IMR-90 (cell line): ENCODE measurements around the gene SEMA3E. TPM values are rescaled to one million over a fixed set of nuclear protein-coding genes. Genes with fewer than 3 reads are reported as not detected.

Source experiments
- ATAC-seq: fragments of 200-7000 bp; cut with Tn5 transposase; 2 replicates; pipeline ENCODE4 v1.9.1; 2020; ENCODE audit warnings: low read depth, mild to moderate bottlenecking, moderate library complexity
- BruUV-seq: library from RNA; stranded (reverse); fragments of 400-500 nt; replicated peaks from 2 replicates; lab custom pipeline; 2021; lab: Mats Ljungman, UMichigan
- CTCF ChIA-PET: fragments of 300-600 bp; formaldehyde crosslinking; extraction: SDS; loops from one replicate; lab custom pipeline; 2021; ENCODE audit warnings: antibody characterized with exemption; lab: Yijun Ruan, JAX
- POLR2A ChIA-PET: fragments of 300-600 bp; sonication (Branson Sonifier 250); formaldehyde crosslinking; loops from one replicate; lab custom pipeline; 2022; ENCODE audit warnings: antibody characterized with exemption; ENCODE audit not compliant: unreplicated experiment; lab: Charles Lee
- DNase-seq: peaks from one replicate; pipeline ENCODE4 v3.0.0; 2013
- H2AFZ ChIP-seq: replicated peaks from 2 replicates; pipeline ENCODE3; 2013; ENCODE audit warnings: low read length, mild to moderate bottlenecking; ENCODE audit not compliant: poor library complexity
- H2AK5ac ChIP-seq: 2 replicates; pipeline ENCODE4 v1.6.1; 2013; ENCODE audit warnings: low read depth, low read length, inconsistent platforms
- H2AK9ac ChIP-seq: replicated peaks from 2 replicates; pipeline ENCODE3; 2013; ENCODE audit warnings: mild to moderate bottlenecking, low read depth, low read length, moderate library complexity; ENCODE audit not compliant: poor library complexity
- H2BK120ac ChIP-seq: 2 replicates; pipeline ENCODE4 v1.6.1; 2013; ENCODE audit warnings: low read depth, low read length, inconsistent platforms
- H2BK15ac ChIP-seq: 3 replicates; pipeline ENCODE4 v1.6.1; 2013; ENCODE audit warnings: low read depth, low read length, inconsistent platforms
- H2BK20ac ChIP-seq: 2 replicates; pipeline ENCODE4 v1.6.1; 2013; ENCODE audit warnings: low read depth, mild to moderate bottlenecking, inconsistent platforms, low read length, moderate library complexity
- H2BK5ac ChIP-seq: 2 replicates; pipeline ENCODE4 v1.6.1; 2013; ENCODE audit warnings: mild to moderate bottlenecking, low read depth, low read length, inconsistent platforms; ENCODE audit not compliant: poor library complexity, severe bottlenecking
- H3K14ac ChIP-seq: replicated peaks from 2 replicates; pipeline ENCODE4 v1.6.1; 2013; ENCODE audit warnings: low read depth, low read length, inconsistent platforms
- H3K18ac ChIP-seq: 2 replicates; pipeline ENCODE4 v1.6.1; 2013; ENCODE audit warnings: low read depth, low read length, control low read depth
- H3K23ac ChIP-seq: 2 replicates; pipeline ENCODE4 v1.6.1; 2013; ENCODE audit warnings: low read depth, low read length, inconsistent platforms
- H3K27ac ChIP-seq: 2 replicates; pipeline ENCODE4 v1.5.1; 2013; ENCODE audit warnings: mild to moderate bottlenecking, control low read depth, low read length; ENCODE audit not compliant: insufficient read depth
- H3K27me3 ChIP-seq: 2 replicates; pipeline ENCODE4 v1.6.1; 2013; ENCODE audit warnings: low read length; ENCODE audit not compliant: control insufficient read depth, insufficient read depth
- H3K36me3 ChIP-seq: 2 replicates; pipeline ENCODE4 v1.6.1; 2013; ENCODE audit warnings: low read length, mixed read lengths; ENCODE audit not compliant: control insufficient read depth, insufficient read depth
- H3K4ac ChIP-seq: 2 replicates; pipeline ENCODE4 v1.6.1; 2013; ENCODE audit warnings: low read depth, low read length, inconsistent platforms
- H3K4me1 ChIP-seq: 2 replicates; pipeline ENCODE4 v1.6.1; 2013; ENCODE audit warnings: low read length, mixed read lengths; ENCODE audit not compliant: control insufficient read depth, insufficient read depth
- H3K4me2 ChIP-seq: 2 replicates; pipeline ENCODE4 v1.6.1; 2013; ENCODE audit warnings: low read depth, mild to moderate bottlenecking, control low read depth, low read length, moderate library complexity
- H3K4me3 ChIP-seq: 2 replicates; pipeline ENCODE4 v1.5.1; 2013; ENCODE audit warnings: low read depth, mild to moderate bottlenecking, control low read depth, low read length, moderate library complexity; ENCODE audit not compliant: insufficient read depth
- H3K56ac ChIP-seq: 2 replicates; pipeline ENCODE4 v1.6.1; 2013; ENCODE audit warnings: low read length, inconsistent platforms; ENCODE audit not compliant: insufficient read depth; ENCODE audit errors: extremely low read depth
- H3K79me1 ChIP-seq, 2 experiments: 2 replicates each; pipeline ENCODE4 v1.6.1; 2013; ENCODE audit warnings: low read length in 2 of 2, inconsistent platforms in 1 of 2, low read depth in 1 of 2
- H3K9ac ChIP-seq: 2 replicates; pipeline ENCODE4 v1.6.1; 2013; ENCODE audit warnings: low read depth, low read length, control low read depth
- H3K9me1 ChIP-seq: 2 replicates; pipeline ENCODE4 v1.6.1; 2013; ENCODE audit warnings: low read length, inconsistent platforms; ENCODE audit not compliant: insufficient read depth
- H3K9me3 ChIP-seq: 2 replicates; pipeline ENCODE4 v1.6.1; 2013; ENCODE audit warnings: low read length; ENCODE audit not compliant: control insufficient read depth, insufficient read depth
- H4K20me1 ChIP-seq: 2 replicates; pipeline ENCODE4 v1.6.1; 2013; ENCODE audit warnings: low read length, inconsistent platforms; ENCODE audit not compliant: insufficient read depth
- H4K5ac ChIP-seq: 2 replicates; pipeline ENCODE4 v1.6.1; 2013; ENCODE audit warnings: mild to moderate bottlenecking, low read depth, low read length, control low read depth
- H4K8ac ChIP-seq, 2 experiments: 2 replicates each; pipeline ENCODE4 v1.6.1; 2013; ENCODE audit warnings: low read depth in 2 of 2, low read length in 2 of 2, control low read depth in 1 of 2, inconsistent platforms in 1 of 2
- H4K91ac ChIP-seq: 2 replicates; pipeline ENCODE4 v1.6.1; 2013; ENCODE audit warnings: low read depth, low read length, inconsistent platforms; ENCODE audit not compliant: insufficient read depth
- FOS ChIP-seq: fragments of 150-350 bp; IDR thresholded peaks from 2 replicates; pipeline ENCODE4 v1.6.1; 2016; ENCODE audit warnings: low read depth, low read length
- RAD21 ChIP-seq: IDR thresholded peaks from 2 replicates; pipeline ENCODE4 v1.6.1; 2012; ENCODE audit warnings: low read length, improper control_type of control experiment
- SMC3 ChIP-seq: fragments of 150-350 bp; IDR thresholded peaks from 2 replicates; pipeline ENCODE4 v1.6.1; 2016; ENCODE audit warnings: low read depth, mild to moderate bottlenecking, antibody characterized with exemption, low read length, moderate library complexity
- WGBS, 2 experiments: methylation state at CpG; one replicate each; pipeline versions ENCODE4 v1.1.5 to v1.1.7; 2013; ENCODE audit warnings: missing lambda C conversion rate in 2 of 2; ENCODE audit not compliant: insufficient read length in 1 of 2; ENCODE audit errors: extremely low coverage in 2 of 2; 5-methylcytosine and 5-hydroxymethylcytosine counted together
- dilution Hi-C: fragments of 300-500 bp; cut with HindIII; formaldehyde crosslinking; loops from one replicate; pipeline ENCODE4 v1.14.3; 2018; ENCODE audit warnings: low sequenced_read_pairs; ENCODE audit not compliant: unreplicated experiment
- in situ Hi-C: fragments of 300-500 bp; cut with MboI; formaldehyde crosslinking; loops from 3 replicates; pipeline ENCODE4 v1.14.3; 2019; ENCODE audit warnings: low sequenced_read_pairs, inconsistent platforms, mixed read lengths
- intact Hi-C: fragments of 100-400 bp; cut with micrococcal nuclease; formaldehyde crosslinking; loops from 2 replicates; pipeline ENCODE4 v1.10.0; 2022
- polyA plus RNA-seq, 3 experiments: library from polyadenylated mRNA; depleted of rRNA; stranded (reverse); fragments of >200 nt; gene quantifications; 2 replicates each; pipeline ENCODE4 v1.2.3, GENCODE V29; 2012; ENCODE audit warnings: low replicate concordance in 1 of 3
- total RNA-seq: library from RNA; depleted of rRNA; stranded (reverse); fragments of >200 nt; gene quantifications from 2 replicates; pipeline ENCODE4 v1.2.3, GENCODE V29; 2012

The SEMA3E gene
- total and polyA plus RNA-seq, 2 of the 4 experiments (the other 2 are of a cell fraction) = 0.31 to 0.72 TPM

GRCh38 chr7:83640240-83640639 is 8.7 kb downstream of the SEMA3E start:
- Histone ChIP-seq H3K4me3 (no peak overlapping the region), H2AK9ac (no peak overlapping the region), H2AFZ (no peak overlapping the region), H3K9ac (no peak overlapping the region), H4K20me1 (no peaks in the 10 kb centered on the region), H4K8ac (no peak overlapping the region), H3K18ac (no peak overlapping the region), H3K79me1 (no peaks in the 10 kb centered on the region), H3K27me3 (no peaks in the 10 kb centered on the region), H4K91ac (no peak overlapping the region), H3K23ac (no peak overlapping the region), H3K4me2 (no peak overlapping the region), H3K56ac (no peak overlapping the region), H3K27ac (no peak overlapping the region), H2AK5ac (no peak overlapping the region), H2BK20ac (no peak overlapping the region), H2BK5ac (no peak overlapping the region), H3K4ac (no peak overlapping the region), H3K4me1 (no peaks in the 10 kb centered on the region), H2BK120ac (no peak overlapping the region), H3K9me1 (no peaks in the 10 kb centered on the region), H3K36me3 (no peaks in the 10 kb centered on the region), H3K14ac (no peak overlapping the region), H2BK15ac (no peak overlapping the region), H3K9me3 (no peaks in the 10 kb centered on the region), H4K5ac (no peak overlapping the region)
- no CpG with 5 or more reads among the region's 1 CpG for WGBS, 2 experiments
- in situ Hi-C loops = no loop called here
- BruUV-seq = no TSS peak
- TF ChIP-seq RAD21 = no peak
- TF ChIP-seq FOS = no peak
- no peak for TF ChIP-seq SMC3
- ChIA-PET CTCF (no interaction called here), POLR2A (no interaction called here)
- dilution Hi-C loops = no loop called here
- ATAC-seq (no peak), DNase-seq (no peak)
- intact Hi-C loops = no loop called here
